HCT116 (cell line): ENCODE data around the gene PLOD1. TPM values are rescaled to one million over a fixed set of nuclear protein-coding genes. Genes with fewer than 3 reads are reported as not detected.

Experiments used
- ATAC-seq: fragments of 200-7000 bp; cut with Tn5 transposase; 2 replicates; pipeline ENCODE4 v1.9.1; 2020; ENCODE audit warnings: mild to moderate bottlenecking, moderate library complexity
- BruUV-seq: library from RNA; stranded (reverse); fragments of 400-500 nt; replicated peaks from 2 replicates; lab custom pipeline; 2021; lab: Mats Ljungman, UMichigan
- CTCF ChIA-PET: fragments of 300-600 bp; sonication (Branson Sonifier 250); formaldehyde crosslinking; loops from one replicate; lab custom pipeline; 2021; ENCODE audit warnings: antibody characterized with exemption; lab: Charles Lee
- POLR2A ChIA-PET: fragments of 300-600, 350-600 bp; sonication (Branson Sonifier 250); formaldehyde crosslinking; loops from one replicate; lab custom pipeline; 2021; ENCODE audit warnings: antibody characterized with exemption; lab: Charles Lee
- RAD21 ChIA-PET, 2 experiments: fragments of 300-600 bp; sonication (Branson Sonifier 250); formaldehyde crosslinking; loops; one replicate each; lab custom pipeline; 2023; ENCODE audit warnings: low total read pairs in 2 of 2; ENCODE audit not compliant: uncharacterized antibody in 2 of 2, unreplicated experiment in 2 of 2, low non-redundant PET in 1 of 2; lab: Charles Lee
- DNase-seq: peaks from one replicate; pipeline ENCODE4 v3.0.0-alpha.2; 2010; ENCODE audit warnings: low read depth, low spot score
- H2AFZ ChIP-seq: fragments of 200-600 bp; shearing (Covaris generic), sonication (generic); 2 replicates; pipeline ENCODE4 v1.6.1; 2017; ENCODE audit warnings: low read depth, mixed run types, mixed read lengths, antibody characterized with exemption, low read length; ENCODE audit not compliant: poor library complexity, severe bottlenecking
- H3K27ac ChIP-seq: 2 replicates; pipeline ENCODE4 v1.5.1; 2012; ENCODE audit warnings: low read depth, low read length
- H3K27me3 ChIP-seq: fragments of 200-600 bp; sonication (generic); 2 replicates; pipeline ENCODE4 v1.6.1; 2016; ENCODE audit warnings: mixed run types, low read length, mixed read lengths; ENCODE audit not compliant: insufficient read depth
- H3K36me3 ChIP-seq, 2 experiments: fragments of 200-500 bp in 1 of 2; fragments of 200-600 bp in 1 of 2; sonication (Bioruptor generic) in 1 of 2; sonication (generic) in 1 of 2; 2 replicates each; pipeline versions ENCODE4 v1.5.1 to v1.6.1; 2014 to 2016; ENCODE audit warnings: low read length in 2 of 2, inconsistent platforms in 1 of 2, mixed read lengths in 1 of 2, mixed run types in 1 of 2; ENCODE audit not compliant: insufficient read depth in 2 of 2, control insufficient read depth in 1 of 2
- H3K4me1 ChIP-seq, 2 experiments: fragments of 200-600 bp in 1 of 2; sonication (generic) in 1 of 2; 2 replicates each; pipeline versions ENCODE4 v1.5.1 to v1.6.1; 2012 to 2017; ENCODE audit warnings: low read length in 2 of 2, inconsistent platforms in 1 of 2, mild to moderate bottlenecking in 1 of 2, mixed read lengths in 1 of 2, mixed run types in 1 of 2, moderate library complexity in 1 of 2; ENCODE audit not compliant: insufficient read depth in 2 of 2, control insufficient read depth in 1 of 2
- H3K4me2 ChIP-seq: fragments of 200-600 bp; sonication (generic); 2 replicates; pipeline ENCODE4 v1.6.1; 2017; ENCODE audit warnings: mixed run types, low read length, mixed read lengths
- H3K4me3 ChIP-seq, 2 experiments: fragments of 200-600 bp in 1 of 2; sonication (generic) in 1 of 2; replicated peaks in 1 of 2; 2 replicates each; pipeline ENCODE4 v1.5.1; 2011 to 2016; ENCODE audit warnings: low read length in 2 of 2, control low read depth in 1 of 2, low read depth in 1 of 2, mild to moderate bottlenecking in 1 of 2, mixed read lengths in 1 of 2, mixed run types in 1 of 2
- H3K79me2 ChIP-seq: fragments of 200-600 bp; sonication (generic); 2 replicates; pipeline ENCODE4 v1.6.1; 2017; ENCODE audit warnings: mild to moderate bottlenecking, mixed run types, low read length, moderate library complexity, mixed read lengths; ENCODE audit not compliant: insufficient read depth
- H3K9ac ChIP-seq: fragments of 200-600 bp; sonication (generic); 2 replicates; pipeline ENCODE4 v1.6.1; 2016; ENCODE audit warnings: low read length, mixed read lengths
- H3K9me2 ChIP-seq: fragments of 200-600 bp; sonication (generic), shearing (Covaris generic); 2 replicates; pipeline ENCODE4 v1.6.1; 2017; ENCODE audit warnings: mixed run types, mild to moderate bottlenecking, moderate library complexity; ENCODE audit not compliant: insufficient read depth
- H3K9me3 ChIP-seq, 2 experiments: fragments of 200-500 bp in 1 of 2; fragments of 200-600 bp in 1 of 2; sonication (Bioruptor generic) in 1 of 2; sonication (generic) in 1 of 2; 2 replicates each; pipeline ENCODE4 v1.6.1; 2014 to 2017; ENCODE audit warnings: low read length in 2 of 2, mixed read lengths in 2 of 2, inconsistent platforms in 1 of 2, low read depth in 1 of 2, mild to moderate bottlenecking in 1 of 2, mixed run types in 1 of 2, moderate library complexity in 1 of 2; ENCODE audit not compliant: control insufficient read depth in 1 of 2, insufficient read depth in 1 of 2
- H4K20me1 ChIP-seq: fragments of 200-600 bp; sonication (generic), shearing (Covaris generic); 2 replicates; pipeline ENCODE4 v1.6.1; 2017; ENCODE audit warnings: mixed run types, mild to moderate bottlenecking, moderate library complexity; ENCODE audit not compliant: insufficient read depth
- CBX3 ChIP-seq: IDR thresholded peaks from 2 replicates; pipeline ENCODE4 v1.6.1; 2012; ENCODE audit warnings: low read depth
- ELF1 ChIP-seq: IDR thresholded peaks from 2 replicates; pipeline ENCODE4 v1.6.1; 2012; ENCODE audit warnings: low read depth, borderline replicate concordance
- EZH2phosphoT487 ChIP-seq: fragments of 200-600 bp; IDR thresholded peaks from 2 replicates; pipeline ENCODE4 v1.6.1; 2018; ENCODE audit warnings: antibody characterized with exemption, borderline replicate concordance
- FOSL1 ChIP-seq: IDR thresholded peaks from 2 replicates; pipeline ENCODE4 v1.6.1; 2012; ENCODE audit warnings: low read depth
- JUND ChIP-seq: IDR thresholded peaks from 2 replicates; pipeline ENCODE4 v1.6.1; 2012
- POLR2A ChIP-seq: IDR thresholded peaks from 2 replicates; pipeline ENCODE4 v1.7.0; 2011; ENCODE audit warnings: borderline replicate concordance; ENCODE audit not compliant: insufficient read depth, insufficient read length; ENCODE audit errors: extremely low read depth
- RAD21 ChIP-seq: IDR thresholded peaks from 2 replicates; pipeline ENCODE4 v1.6.1; 2012; ENCODE audit warnings: low read depth, mild to moderate bottlenecking
- SIN3A ChIP-seq: IDR thresholded peaks from 2 replicates; pipeline ENCODE4 v1.6.1; 2012; ENCODE audit warnings: low read depth
- SP1 ChIP-seq: IDR thresholded peaks from 2 replicates; pipeline ENCODE4 v1.6.1; 2012; ENCODE audit warnings: low read depth
- SRF ChIP-seq: IDR thresholded peaks from 2 replicates; pipeline ENCODE4 v1.6.1; 2012; ENCODE audit warnings: low read depth
- TCF7L2 ChIP-seq: IDR thresholded peaks from 2 replicates; pipeline ENCODE4 v1.7.0; 2011; ENCODE audit warnings: borderline replicate concordance, inconsistent platforms; ENCODE audit not compliant: insufficient read depth, insufficient read length; ENCODE audit errors: extremely low read depth
- YY1 ChIP-seq: IDR thresholded peaks from 2 replicates; pipeline ENCODE4 v1.6.1; 2011; ENCODE audit warnings: low read length, low read depth, moderate library complexity, mild to moderate bottlenecking; ENCODE audit not compliant: insufficient replicate concordance; ENCODE audit errors: extremely low read depth
- ZFX ChIP-seq: fragments of 450-650 bp; IDR thresholded peaks from 2 replicates; pipeline ENCODE4 v1.6.1; 2017
- intact Hi-C: fragments of 100-400 bp; cut with micrococcal nuclease; formaldehyde crosslinking; loops from 2 replicates; pipeline ENCODE4 v1.10.0; 2022
- total RNA-seq: library from RNA; stranded (reverse); gene quantifications from one replicate; pipeline ENCODE4 v1.2.1, GENCODE V29; 2021; ENCODE audit not compliant: unreplicated experiment
- TF ChIP-seq, protein P1 (sequence below): IDR thresholded peaks from 2 replicates; pipeline ENCODE4 v1.6.1; 2012; ENCODE audit warnings: low read depth
- TF ChIP-seq, protein P2 (sequence below): IDR thresholded peaks from 2 replicates; pipeline ENCODE4 v1.6.1; 2011; ENCODE audit warnings: mild to moderate bottlenecking, low read length, moderate library complexity; ENCODE audit not compliant: insufficient replicate concordance; ENCODE audit errors: extremely low read depth
- TF ChIP-seq, protein P3 (sequence below): IDR thresholded peaks from 2 replicates; pipeline ENCODE4 v1.6.1; 2012

The PLOD1 gene
- total RNA-seq, 1 experiment from 2014 or later: 175 TPM

DNA sequence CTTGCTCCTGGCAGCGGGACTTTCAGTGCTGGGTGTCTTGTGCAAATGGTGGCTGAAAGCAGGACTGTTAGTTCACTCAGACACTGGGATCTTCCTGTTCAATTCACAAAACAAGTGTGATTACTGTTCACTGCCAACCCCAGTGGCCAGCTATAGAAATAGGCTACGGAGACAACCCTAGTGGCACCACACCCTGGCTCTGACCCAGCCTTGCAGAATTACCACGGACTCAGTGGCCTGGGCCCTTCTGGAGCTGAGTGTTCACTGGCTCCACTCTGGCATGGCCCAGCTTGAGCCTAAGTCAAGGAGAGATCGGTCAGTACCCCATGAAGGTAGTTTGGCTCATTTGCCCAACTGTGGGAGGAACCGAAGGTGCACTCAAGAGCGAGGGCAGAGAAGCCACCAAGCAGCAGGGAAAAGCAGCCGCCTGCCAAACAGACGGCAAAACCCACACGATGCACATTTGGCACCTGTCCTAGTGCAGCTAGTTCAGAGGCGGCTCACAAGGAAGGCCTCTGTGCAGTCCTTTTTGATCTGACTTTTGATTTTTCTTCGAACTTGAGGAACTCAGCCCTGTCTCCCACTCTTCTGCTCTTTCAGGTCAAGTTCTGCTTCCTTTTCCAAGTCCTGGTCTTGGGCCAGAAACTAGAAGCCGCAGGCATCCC is 14.1 kb upstream of the PLOD1 start:
- peaks cover 51% of the 10 kb centered on the region for H3K79me2 ChIP-seq
- no peak for ATAC-seq
- TF ChIP-seq RAD21 (no peak), JUND (no peak), EZH2phosphoT487 (no peak), FOSL1 (no peak), CBX3 (no peak), SRF (no peak), YY1 (no peak), ELF1 (no peak), SP1 (no peak), SIN3A (no peak), ZFX (no peak), TCF7L2 (no peak), POLR2A (no peak)
- TF ChIP-seq, protein P1, sequence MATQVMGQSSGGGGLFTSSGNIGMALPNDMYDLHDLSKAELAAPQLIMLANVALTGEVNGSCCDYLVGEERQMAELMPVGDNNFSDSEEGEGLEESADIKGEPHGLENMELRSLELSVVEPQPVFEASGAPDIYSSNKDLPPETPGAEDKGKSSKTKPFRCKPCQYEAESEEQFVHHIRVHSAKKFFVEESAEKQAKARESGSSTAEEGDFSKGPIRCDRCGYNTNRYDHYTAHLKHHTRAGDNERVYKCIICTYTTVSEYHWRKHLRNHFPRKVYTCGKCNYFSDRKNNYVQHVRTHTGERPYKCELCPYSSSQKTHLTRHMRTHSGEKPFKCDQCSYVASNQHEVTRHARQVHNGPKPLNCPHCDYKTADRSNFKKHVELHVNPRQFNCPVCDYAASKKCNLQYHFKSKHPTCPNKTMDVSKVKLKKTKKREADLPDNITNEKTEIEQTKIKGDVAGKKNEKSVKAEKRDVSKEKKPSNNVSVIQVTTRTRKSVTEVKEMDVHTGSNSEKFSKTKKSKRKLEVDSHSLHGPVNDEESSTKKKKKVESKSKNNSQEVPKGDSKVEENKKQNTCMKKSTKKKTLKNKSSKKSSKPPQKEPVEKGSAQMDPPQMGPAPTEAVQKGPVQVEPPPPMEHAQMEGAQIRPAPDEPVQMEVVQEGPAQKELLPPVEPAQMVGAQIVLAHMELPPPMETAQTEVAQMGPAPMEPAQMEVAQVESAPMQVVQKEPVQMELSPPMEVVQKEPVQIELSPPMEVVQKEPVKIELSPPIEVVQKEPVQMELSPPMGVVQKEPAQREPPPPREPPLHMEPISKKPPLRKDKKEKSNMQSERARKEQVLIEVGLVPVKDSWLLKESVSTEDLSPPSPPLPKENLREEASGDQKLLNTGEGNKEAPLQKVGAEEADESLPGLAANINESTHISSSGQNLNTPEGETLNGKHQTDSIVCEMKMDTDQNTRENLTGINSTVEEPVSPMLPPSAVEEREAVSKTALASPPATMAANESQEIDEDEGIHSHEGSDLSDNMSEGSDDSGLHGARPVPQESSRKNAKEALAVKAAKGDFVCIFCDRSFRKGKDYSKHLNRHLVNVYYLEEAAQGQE: no peak
- TF ChIP-seq, protein P2, sequence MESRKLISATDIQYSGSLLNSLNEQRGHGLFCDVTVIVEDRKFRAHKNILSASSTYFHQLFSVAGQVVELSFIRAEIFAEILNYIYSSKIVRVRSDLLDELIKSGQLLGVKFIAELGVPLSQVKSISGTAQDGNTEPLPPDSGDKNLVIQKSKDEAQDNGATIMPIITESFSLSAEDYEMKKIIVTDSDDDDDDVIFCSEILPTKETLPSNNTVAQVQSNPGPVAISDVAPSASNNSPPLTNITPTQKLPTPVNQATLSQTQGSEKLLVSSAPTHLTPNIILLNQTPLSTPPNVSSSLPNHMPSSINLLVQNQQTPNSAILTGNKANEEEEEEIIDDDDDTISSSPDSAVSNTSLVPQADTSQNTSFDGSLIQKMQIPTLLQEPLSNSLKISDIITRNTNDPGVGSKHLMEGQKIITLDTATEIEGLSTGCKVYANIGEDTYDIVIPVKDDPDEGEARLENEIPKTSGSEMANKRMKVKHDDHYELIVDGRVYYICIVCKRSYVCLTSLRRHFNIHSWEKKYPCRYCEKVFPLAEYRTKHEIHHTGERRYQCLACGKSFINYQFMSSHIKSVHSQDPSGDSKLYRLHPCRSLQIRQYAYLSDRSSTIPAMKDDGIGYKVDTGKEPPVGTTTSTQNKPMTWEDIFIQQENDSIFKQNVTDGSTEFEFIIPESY: no peak
- TF ChIP-seq, protein P3, sequence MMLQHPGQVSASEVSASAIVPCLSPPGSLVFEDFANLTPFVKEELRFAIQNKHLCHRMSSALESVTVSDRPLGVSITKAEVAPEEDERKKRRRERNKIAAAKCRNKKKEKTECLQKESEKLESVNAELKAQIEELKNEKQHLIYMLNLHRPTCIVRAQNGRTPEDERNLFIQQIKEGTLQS: no peak
- TF ChIP-seq, all 23 proteins: peak for 0
- no TSS peak for BruUV-seq
- RAD21 ChIA-PET: no interaction called here
- H3K4me1 ChIP-seq: peaks cover 8 to 18% of the 10 kb centered on the region in 2 experiments
- H3K4me3 ChIP-seq: no peak overlapping the region
- no peaks in the 10 kb centered on the region for H3K27me3 ChIP-seq
- POLR2A ChIA-PET: interaction anchor here (1.7 to 4.1 kb wide), 2 partner anchors 11 to 12 kb away, joined by 6 to 22 read pairs; no protein-coding TSS in a partner anchor
- no peak overlapping the region for H3K27ac ChIP-seq
- no peak for DNase-seq
- CTCF ChIA-PET: no interaction called here
- 0 out of 2 replicates have a peak, but pooled peaks cover 6% of the 10 kb centered on the region for H4K20me1 ChIP-seq
- no peaks in the 10 kb centered on the region for H3K9me2 ChIP-seq
- peaks cover 25 to 38% of the 10 kb centered on the region in 2 experiments for H3K36me3 ChIP-seq
- no peak overlapping the region for H2AFZ ChIP-seq
- H3K9me3 ChIP-seq: no peaks in the 10 kb centered on the region
- no peak overlapping the region for H3K4me2 ChIP-seq
- no peak overlapping the region for H3K9ac ChIP-seq
- intact Hi-C loops: no loop called here
